Body of pancreas (tissue), 4 donors: Measurements from ENCODE around the gene S100P. TPM values are rescaled to one million over a fixed set of nuclear protein-coding genes. Genes with fewer than 3 reads are reported as not detected.

Experiments used
- ATAC-seq: fragments of 150-250 bp; one replicate; pipeline ENCODE4 v1.9.1; 2016
- DNase-seq, 4 donors: peaks; one replicate each; pipeline ENCODE4 v3.0.0-alpha.2; 2019
- H3K27ac ChIP-seq, 4 donors: fragments of 200-600 bp; sonication (generic); 1 replicate in 3 of 4; 2 replicates in 1 of 4; pipeline versions ENCODE4 v1.5.1 to v1.6.1; 2016 to 2019; ENCODE audit warnings: mild to moderate bottlenecking in 1 of 4, mixed read lengths in 1 of 4, moderate library complexity in 1 of 4
- H3K27me3 ChIP-seq, 2 donors: fragments of 200-600 bp; sonication (generic); one replicate each; pipeline ENCODE4 v1.6.0; 2016; ENCODE audit warnings: mild to moderate bottlenecking in 1 of 2
- H3K36me3 ChIP-seq, 2 donors: fragments of 200-600 bp; sonication (generic); replicated peaks in 1 of 2; 2 replicates each; pipeline ENCODE4 v1.5.1; 2016; ENCODE audit warnings: low read depth in 2 of 2; ENCODE audit not compliant: insufficient read depth in 1 of 2
- H3K4me1 ChIP-seq: fragments of 200-600 bp; sonication (generic); one replicate; pipeline ENCODE4 v1.6.0; 2016
- H3K4me3 ChIP-seq, 2 donors: fragments of 200-600 bp; sonication (generic); 1 replicate in 1 of 2; 2 replicates in 1 of 2; pipeline ENCODE4 v1.5.1; 2016 to 2019
- H3K9me3 ChIP-seq, 3 donors: fragments of 200-600 bp; sonication (generic); 1 replicate in 2 of 3; 2 replicates in 1 of 3; pipeline ENCODE4 v1.5.1; 2016
- CTCF ChIP-seq, 7 experiments: fragments of 450-650 bp in 4 of 7; fragments of 200-600 bp in 3 of 7; sonication (generic) in 3 of 7; IDR thresholded peaks; one replicate each; pipeline ENCODE4 v1.5.1; 2016 to 2019; ENCODE audit warnings: antibody characterized with exemption in 7 of 7
- POLR2A ChIP-seq, 3 donors: fragments of 450-650 bp; IDR thresholded peaks; one replicate each; pipeline ENCODE4 v1.6.1; 2016; ENCODE audit warnings: antibody characterized with exemption in 3 of 3, mild to moderate bottlenecking in 2 of 3
- WGBS, 2 donors: methylation state at CpG; one replicate each; pipeline ENCODE4 v1.1.5; 2017; 5-methylcytosine and 5-hydroxymethylcytosine counted together
- intact Hi-C: fragments of 100-400 bp; cut with DNase I; formaldehyde crosslinking; loops from one replicate; pipeline ENCODE4 v1.15.1; 2023
- total RNA-seq, 2 donors: library from RNA; depleted of rRNA; stranded (reverse); fragments of >200 nt; gene quantifications; one replicate each; pipeline ENCODE4 v1.1.0, GENCODE V29; 2016

S100P gene
- total RNA-seq, 2 donors from 2014 or later, result 1.0 TPM; not detected in 1

GRCh38 chr4:6727943-6728250 is 34.2 kb downstream of the S100P start:
- intact Hi-C loops, result loop anchor here (5.0 kb wide), 1 partner anchor 144 kb away; no protein-coding TSS in a partner anchor
- WGBS, 2 donors, result 68 to 73% methylated on average over 3 of the region's 3 CpGs
- Histone ChIP-seq H3K27me3 (no peaks in the 10 kb centered on the region), H3K4me1 (no peaks in the 10 kb centered on the region), H3K9me3 (no peaks in the 10 kb centered on the region), H3K36me3 (no peaks in the 10 kb centered on the region), H3K27ac (no peak overlapping the region), H3K4me3 (no peak overlapping the region)
- TF ChIP-seq CTCF (IDR thresholded peaks at IDR 0.05) (no peak), POLR2A (IDR thresholded peaks at IDR 0.05) (no peak)
- ATAC-seq (no peak), DNase-seq (no peak)

GRCh38 chr4:6728320-6729029 is 34.8 kb downstream of the S100P start:
- WGBS, 2 donors, result 83 to 91% methylated on average over 14 to 15 of the region's 15 CpGs
- Histone ChIP-seq H3K27me3 (no peaks in the 10 kb centered on the region), H3K9me3 (no peaks in the 10 kb centered on the region), H3K4me1 (no peaks in the 10 kb centered on the region), H3K27ac (no peak overlapping the region), H3K4me3 (no peak overlapping the region), H3K36me3 (no peaks in the 10 kb centered on the region)
- ATAC-seq, result no peak
- no peak for DNase-seq
- intact Hi-C loops, result loop anchor here (5.0 kb wide), 1 partner anchor 144 kb away; no protein-coding TSS in a partner anchor
- no peak for TF ChIP-seq CTCF (IDR thresholded peaks at IDR 0.05)
- no peak for TF ChIP-seq POLR2A (IDR thresholded peaks at IDR 0.05)

GRCh38 chr4:6730603-6731317 is 37.1 kb downstream of the S100P start:
- WGBS, 2 donors, result 48 to 73% methylated on average over 8 to 20 of the region's 20 CpGs
- Histone ChIP-seq H3K9me3 (no peaks in the 10 kb centered on the region), H3K4me3 (no peak overlapping the region), H3K27me3 (no peaks in the 10 kb centered on the region), H3K27ac (no peak overlapping the region), H3K4me1 (no peaks in the 10 kb centered on the region), H3K36me3 (no peaks in the 10 kb centered on the region)
- ATAC-seq (no peak), DNase-seq (no peak)
- intact Hi-C loops, result no loop called here
- TF ChIP-seq POLR2A (IDR thresholded peaks at IDR 0.05) (no peak), CTCF (IDR thresholded peaks at IDR 0.05) (no peak)

- no peaks in the 10 kb centered on the region for H3K9me3 ChIP-seq
- intact Hi-C loops, result no loop called here
- TF ChIP-seq CTCF (IDR thresholded peaks at IDR 0.05) (no peak), POLR2A (IDR thresholded peaks at IDR 0.05) (no peak)
- H3K27me3 ChIP-seq, result no peaks in the 10 kb centered on the region
- ATAC-seq (no peak), DNase-seq (no peak)
- H3K27ac ChIP-seq, result no peak overlapping the region
- no peaks in the 10 kb centered on the region for H3K36me3 ChIP-seq
- no peak overlapping the region for H3K4me3 ChIP-seq
- no peaks in the 10 kb centered on the region for H3K4me1 ChIP-seq
- 83 to 91% methylated on average over 4 to 8 of the region's 8 CpGs for WGBS, 2 donors
Observed at GRCh38 chr4:6731318-6731675, 37.6 kb downstream of the S100P start.
